SK-N-SH (cell line): ENCODE data around the gene RHOJ.

Experiments used
- CTCF ChIP-seq: fragments of 200-600 bp; sonication (generic); IDR thresholded peaks from 2 replicates; pipeline ENCODE4 v1.6.1; 2017; ENCODE audit warnings: antibody characterized with exemption, mild to moderate bottlenecking, moderate library complexity
- EP300 ChIP-seq, 2 experiments: IDR thresholded peaks; 2 replicates each; pipeline versions ENCODE4 v1.4.0 to v1.6.1; 2012; ENCODE audit warnings: borderline replicate concordance in 1 of 2, low read depth in 1 of 2, low read length in 1 of 2
- EZH2phosphoT487 ChIP-seq: fragments of 200-600 bp; sonication (generic); IDR thresholded peaks from 2 replicates; pipeline ENCODE4 v1.6.1; 2017; ENCODE audit warnings: low read depth, mixed run types, mild to moderate bottlenecking, antibody characterized with exemption, moderate library complexity, borderline replicate concordance
- JUND ChIP-seq: IDR thresholded peaks from 2 replicates; pipeline ENCODE4 v1.4.0; 2012
- MAX ChIP-seq: IDR thresholded peaks from 2 replicates; pipeline ENCODE4 v1.4.0; 2012; ENCODE audit warnings: low read depth
- NFIC ChIP-seq: IDR thresholded peaks from 2 replicates; pipeline ENCODE4 v1.4.0; 2012; ENCODE audit warnings: borderline replicate concordance
- NRF1 ChIP-seq: IDR thresholded peaks from 2 replicates; pipeline ENCODE4 v1.6.1; 2012; ENCODE audit warnings: low read depth, mild to moderate bottlenecking, low read length
- PBX3 ChIP-seq: IDR thresholded peaks from 2 replicates; pipeline ENCODE4; 2012
- POLR2AphosphoS5 ChIP-seq: IDR thresholded peaks from 2 replicates; pipeline ENCODE4 v1.6.1; 2012; ENCODE audit warnings: low read depth, low read length
- REST ChIP-seq: IDR thresholded peaks from 2 replicates; pipeline ENCODE4 v1.6.1; 2012; ENCODE audit warnings: mild to moderate bottlenecking, low read depth, low read length, moderate library complexity

GRCh38 chr14:63204407-63205043 is at the start of gene RHOJ:
- no peak for TF ChIP-seq JUND
- TF ChIP-seq REST, result no peak
- TF ChIP-seq EP300 (IDR thresholded peaks at IDR 0.05; ENCODE audit: borderline replicate concordance in 1 of 2, low read depth in 1 of 2, low read length in 1 of 2), result no peak
- TF ChIP-seq MAX, result no peak
- no peak for TF ChIP-seq CTCF
- TF ChIP-seq NFIC, result no peak
- TF ChIP-seq NRF1, result no peak
- TF ChIP-seq POLR2AphosphoS5, result 0 out of 2 replicates have a peak, but pooled peaks have one; percentile 2
- no peak for TF ChIP-seq EZH2phosphoT487
- TF ChIP-seq PBX3, result no peak
